ENCODE measurements around the gene CARM1. TPM values are rescaled to one million over a fixed set of nuclear protein-coding genes. Genes with fewer than 3 reads are reported as not detected.

The CARM1 gene
- total RNA-seq = 10 to 100 TPM; 31.9 to 35.0 TPM

DNA sequence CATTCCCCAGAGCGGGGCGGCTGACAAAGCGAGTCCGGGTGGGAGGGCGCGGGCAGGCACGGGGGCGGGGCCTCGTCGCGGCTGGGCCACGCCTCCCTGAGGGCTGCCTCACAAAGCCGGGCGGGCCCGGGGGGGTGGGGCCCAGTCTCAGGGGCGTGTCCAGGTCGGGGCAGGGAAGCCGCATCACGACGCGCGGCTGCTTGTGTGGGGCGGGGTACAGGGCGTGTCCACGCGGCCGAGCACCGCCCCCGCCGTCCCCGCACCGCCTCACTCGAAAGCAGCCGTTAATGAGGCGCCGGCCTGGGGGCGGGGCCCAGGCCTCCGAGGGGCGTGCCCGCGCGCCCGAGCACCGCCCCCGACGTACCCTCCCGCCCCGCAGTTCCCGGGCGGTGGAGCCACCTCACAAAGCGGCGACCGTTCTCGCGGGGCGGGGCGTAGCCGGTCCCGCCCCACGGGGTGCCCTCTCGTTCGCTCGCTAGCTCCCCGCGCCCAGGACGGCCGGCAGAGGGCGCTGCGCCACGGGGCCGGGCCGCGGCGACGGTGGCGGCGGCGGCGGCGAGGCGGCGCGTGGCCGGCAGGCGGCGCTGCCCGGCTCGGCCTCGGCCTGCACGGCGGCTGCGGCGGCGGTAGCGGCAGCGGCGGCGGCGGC is at the start of gene CARM1:
Gene CARM1, plus strand, starts transcription at position 599 of the 649 bp plus-strand sequence. CDS start 150 bp downstream, outside the sequence.

DNA sequence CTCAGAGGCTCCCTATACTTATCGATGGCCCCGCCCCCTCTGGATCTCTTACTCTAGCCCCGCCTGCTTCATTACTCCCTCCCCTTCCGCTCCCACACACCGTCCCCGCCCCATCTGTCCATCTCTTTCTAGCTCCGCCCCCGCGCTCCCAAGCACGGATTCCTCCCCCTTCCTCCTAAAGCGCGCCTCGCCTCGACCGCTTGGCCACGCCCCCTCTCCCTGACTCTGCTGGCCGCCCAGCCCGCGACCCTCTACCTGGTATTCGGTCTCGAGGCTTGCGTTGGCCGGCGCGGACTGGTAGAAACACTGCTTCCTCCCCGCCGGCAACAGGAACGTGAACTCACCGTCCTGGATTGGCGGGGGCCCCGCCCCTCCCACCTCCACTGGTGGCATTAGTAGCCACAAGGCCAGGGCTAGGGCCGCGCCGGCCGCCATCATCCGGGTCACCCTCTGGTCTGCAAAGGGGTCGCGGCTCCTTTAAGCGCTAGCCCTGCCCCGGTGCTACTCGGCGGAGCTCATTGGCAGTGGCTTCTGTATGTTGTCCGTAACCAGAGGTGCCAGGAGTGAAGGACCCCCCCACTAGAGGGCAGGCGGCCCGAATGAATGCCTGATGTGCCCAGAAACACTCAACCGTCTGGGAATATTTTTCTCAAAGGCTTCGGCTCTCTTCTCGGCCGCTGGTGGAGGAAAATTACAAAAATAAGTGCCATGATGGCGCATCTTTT is 35.4 kb upstream of the CARM1 start, which contains the start of gene TMED1:
Gene TMED1, minus strand, starts transcription at position 459 of the 725 bp plus-strand sequence. Its CDS starts 21 bp downstream, at position 438.

DNA sequence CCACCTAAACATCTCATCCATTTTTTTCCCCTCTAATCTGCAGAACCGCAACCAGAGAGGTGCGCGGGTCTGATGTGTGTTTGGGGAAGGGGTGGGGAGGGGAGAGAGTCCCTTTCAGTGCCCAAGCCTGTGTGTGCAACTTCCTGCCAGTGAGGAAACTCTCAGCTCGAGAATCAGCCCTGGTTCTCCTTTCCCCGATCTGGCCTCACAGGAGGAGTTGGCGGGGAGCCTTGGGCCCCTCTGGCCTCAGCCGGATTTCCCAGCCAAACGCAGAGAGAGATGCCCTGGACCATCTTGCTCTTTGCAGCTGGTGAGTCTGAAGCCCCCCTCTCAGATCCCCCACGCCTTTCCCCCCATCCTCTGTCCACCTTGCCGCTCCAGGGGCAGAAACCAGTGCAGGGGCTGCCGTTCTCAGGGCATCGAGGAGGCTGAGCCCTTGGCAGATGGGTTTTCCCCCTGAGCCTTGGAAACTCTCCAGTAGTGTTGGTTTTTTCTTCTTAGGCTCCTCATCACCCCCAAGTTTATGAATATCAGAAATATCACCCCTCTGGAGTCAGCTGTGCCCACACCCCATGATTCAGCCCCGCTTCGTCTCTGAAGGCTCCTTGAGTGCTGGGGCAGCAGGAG is 23.0 kb upstream of the CARM1 start, which contains the start of gene C19orf38:
Gene C19orf38, plus strand, starts transcription at position 186 of the 627 bp plus-strand sequence. Its CDS starts 94 bp downstream, at position 280.

GRCh38 chr19:10928563-10929401 is 57.4 kb downstream of the CARM1 start, which contains the start of the genes TIMM29 and YIPF2:
Gene TIMM29 (plus strand): TSS chr19:10928811. CDS start chr19:10928823, 12 bp downstream.
Gene YIPF2 (minus strand): TSS chr19:10928639. CDS start chr19:10928410, 229 bp downstream.

DNA sequence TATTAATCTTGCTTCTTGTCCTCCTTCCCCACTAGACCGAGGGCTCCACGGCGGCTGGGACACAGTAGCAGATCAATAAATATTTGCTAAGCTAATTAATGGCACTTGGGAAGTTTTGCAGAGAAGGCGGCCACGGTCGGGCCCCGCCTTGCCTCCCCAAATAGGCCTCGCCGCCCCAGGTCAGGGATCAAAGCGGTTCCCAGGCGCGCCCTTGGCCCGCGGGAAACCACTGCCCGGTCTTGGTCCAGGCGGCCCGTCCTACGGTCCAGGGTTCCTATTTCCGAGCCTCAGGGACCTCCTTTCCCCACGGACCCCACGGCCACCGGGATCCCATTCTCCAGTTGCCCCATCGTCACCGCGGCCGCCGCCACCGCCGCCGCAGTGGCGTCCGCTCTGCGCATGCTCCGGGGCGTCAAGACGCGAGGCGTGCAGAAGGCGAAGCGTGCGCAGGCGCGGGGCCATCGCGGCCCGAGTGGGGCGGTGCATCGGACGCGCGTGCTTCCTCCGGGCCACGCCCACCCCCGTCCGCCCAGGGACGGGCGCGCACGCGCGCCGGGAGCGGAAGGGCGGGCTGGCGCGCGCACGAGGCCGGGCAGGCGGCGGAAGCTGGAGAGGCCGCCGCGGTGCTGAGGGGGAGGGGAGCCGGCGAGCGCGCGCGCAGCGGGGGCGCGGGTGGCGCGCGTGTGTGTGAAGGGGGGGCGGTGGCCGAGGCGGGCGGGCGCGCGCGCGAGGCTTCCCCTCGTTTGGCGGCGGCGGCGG is 89.1 kb downstream of the CARM1 start, which contains the start of gene SMARCA4:
Gene SMARCA4, plus strand, starts transcription at position 717 of the 759 bp plus-strand sequence. CDS start 23,122 bp downstream, outside the sequence.

Small RNAs within 50 kb of the gene (microRNA-seq; reads per million reads assigned to microRNA genes)
- gene MIR6793 (ENCODE audit: borderline microRNAs expressed, borderline replicate concordance) = not detected

Other genes with a start within 250 kb of the CARM1 start
- gene SLC44A2, start 246.0 kb upstream of the CARM1 start, total RNA-seq = 100 to 1,000 TPM; 161 to 163 TPM
- 100 to 1,000 TPM; 326 to 333 TPM for gene ILF3, start 217.2 kb upstream of the CARM1 start, total RNA-seq
- 10 to 100 TPM; 34.2 to 37.7 TPM for gene QTRT1, start 170.1 kb upstream of the CARM1 start, total RNA-seq
- gene DNM2, start 153.5 kb upstream of the CARM1 start, total RNA-seq = 100 to 1,000 TPM; 259 to 262 TPM
- gene TMED1, start 35.3 kb upstream of the CARM1 start, total RNA-seq = 10 to 100 TPM; 11.4 to 11.8 TPM
- gene C19orf38, start 23.1 kb upstream of the CARM1 start, total RNA-seq = 1 to 10 TPM; 3.2 to 3.3 TPM
- gene YIPF2, start 57.1 kb downstream of the CARM1 start, total RNA-seq = 10 to 100 TPM; 21.2 to 23.7 TPM
- 10 to 100 TPM; 20.8 to 23.1 TPM for gene TIMM29, start 57.3 kb downstream of the CARM1 start, total RNA-seq
- 100 to 1,000 TPM; 102 to 110 TPM for gene SMARCA4, start 89.5 kb downstream of the CARM1 start, total RNA-seq
- gene LDLR, start 217.9 kb downstream of the CARM1 start, total RNA-seq = 100 to 1,000 TPM; 142 to 150 TPM

Data from activated naive CD4-positive, alpha-beta T cell treated with anti-CD3 and anti-CD28 coated beads, Interleukin-2, amount 10 ng/mL, durations not matched to agents 5 hours and 36 hours (primary cell).